ENCODE results near the gene CCDC57. TPM values are rescaled to one million over a fixed set of nuclear protein-coding genes. Genes with fewer than 3 reads are reported as not detected.

Gene CCDC57
- total and polyA plus RNA-seq, 9 of the 15 experiments (the other 6 are each of a cell fraction or from before 2014, with no cell fraction given), result 0.83 to 36.2 (median 13.6) TPM

DNA sequence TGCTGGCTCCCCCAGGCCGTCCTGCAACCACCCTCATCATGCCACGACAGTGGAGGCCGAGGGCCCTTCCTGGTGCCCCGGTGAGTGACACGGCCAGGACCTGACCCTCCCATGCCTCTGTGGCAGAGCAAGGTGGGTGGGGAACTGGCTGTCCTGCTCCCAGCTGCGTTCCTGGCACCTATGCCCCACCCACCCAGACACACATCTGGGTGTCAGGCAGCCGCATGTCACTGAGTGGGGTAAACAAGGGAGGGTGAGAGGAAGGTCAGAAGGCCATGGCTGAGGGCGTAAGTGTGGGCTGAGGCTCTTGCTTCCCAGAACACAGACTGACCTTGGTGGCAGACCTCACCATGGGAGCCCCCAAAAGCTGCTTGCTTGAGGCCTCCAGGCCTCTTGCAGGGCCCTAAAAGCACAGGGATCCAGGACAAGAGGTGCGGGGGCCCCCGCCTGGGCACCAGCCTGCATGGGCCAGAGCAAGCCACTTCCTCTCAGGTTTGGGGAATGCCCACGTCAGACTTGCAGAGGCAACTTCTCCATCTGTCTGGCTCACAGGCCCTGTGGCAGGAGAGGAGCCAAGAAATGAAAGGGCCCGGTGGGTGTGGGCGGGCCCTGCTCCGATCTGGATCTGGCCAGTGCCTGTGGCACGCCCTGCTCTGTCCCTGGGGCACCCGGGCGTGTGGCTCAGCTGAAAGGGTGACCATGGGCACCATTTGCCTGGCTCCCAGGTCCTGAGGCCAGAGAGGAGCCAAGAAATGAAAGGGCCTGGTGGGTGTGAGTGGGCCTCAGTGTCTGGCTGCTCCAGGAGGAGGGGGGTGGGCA, 3.9 kb upstream of the CCDC57 start (continued):
- TF ChIP-seq, protein P1, sequence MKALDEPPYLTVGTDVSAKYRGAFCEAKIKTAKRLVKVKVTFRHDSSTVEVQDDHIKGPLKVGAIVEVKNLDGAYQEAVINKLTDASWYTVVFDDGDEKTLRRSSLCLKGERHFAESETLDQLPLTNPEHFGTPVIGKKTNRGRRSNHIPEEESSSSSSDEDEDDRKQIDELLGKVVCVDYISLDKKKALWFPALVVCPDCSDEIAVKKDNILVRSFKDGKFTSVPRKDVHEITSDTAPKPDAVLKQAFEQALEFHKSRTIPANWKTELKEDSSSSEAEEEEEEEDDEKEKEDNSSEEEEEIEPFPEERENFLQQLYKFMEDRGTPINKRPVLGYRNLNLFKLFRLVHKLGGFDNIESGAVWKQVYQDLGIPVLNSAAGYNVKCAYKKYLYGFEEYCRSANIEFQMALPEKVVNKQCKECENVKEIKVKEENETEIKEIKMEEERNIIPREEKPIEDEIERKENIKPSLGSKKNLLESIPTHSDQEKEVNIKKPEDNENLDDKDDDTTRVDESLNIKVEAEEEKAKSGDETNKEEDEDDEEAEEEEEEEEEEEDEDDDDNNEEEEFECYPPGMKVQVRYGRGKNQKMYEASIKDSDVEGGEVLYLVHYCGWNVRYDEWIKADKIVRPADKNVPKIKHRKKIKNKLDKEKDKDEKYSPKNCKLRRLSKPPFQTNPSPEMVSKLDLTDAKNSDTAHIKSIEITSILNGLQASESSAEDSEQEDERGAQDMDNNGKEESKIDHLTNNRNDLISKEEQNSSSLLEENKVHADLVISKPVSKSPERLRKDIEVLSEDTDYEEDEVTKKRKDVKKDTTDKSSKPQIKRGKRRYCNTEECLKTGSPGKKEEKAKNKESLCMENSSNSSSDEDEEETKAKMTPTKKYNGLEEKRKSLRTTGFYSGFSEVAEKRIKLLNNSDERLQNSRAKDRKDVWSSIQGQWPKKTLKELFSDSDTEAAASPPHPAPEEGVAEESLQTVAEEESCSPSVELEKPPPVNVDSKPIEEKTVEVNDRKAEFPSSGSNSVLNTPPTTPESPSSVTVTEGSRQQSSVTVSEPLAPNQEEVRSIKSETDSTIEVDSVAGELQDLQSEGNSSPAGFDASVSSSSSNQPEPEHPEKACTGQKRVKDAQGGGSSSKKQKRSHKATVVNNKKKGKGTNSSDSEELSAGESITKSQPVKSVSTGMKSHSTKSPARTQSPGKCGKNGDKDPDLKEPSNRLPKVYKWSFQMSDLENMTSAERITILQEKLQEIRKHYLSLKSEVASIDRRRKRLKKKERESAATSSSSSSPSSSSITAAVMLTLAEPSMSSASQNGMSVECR (CRISPR knock-in tag; IDR thresholded peaks at IDR 0.05), result peak; percentile 33; the same call in 1 of the 2 replicates
- no peak for TF ChIP-seq HNRNPL (IDR thresholded peaks at IDR 0.05; ENCODE audit: low read depth, low read length)
- TF ChIP-seq, protein P2, sequence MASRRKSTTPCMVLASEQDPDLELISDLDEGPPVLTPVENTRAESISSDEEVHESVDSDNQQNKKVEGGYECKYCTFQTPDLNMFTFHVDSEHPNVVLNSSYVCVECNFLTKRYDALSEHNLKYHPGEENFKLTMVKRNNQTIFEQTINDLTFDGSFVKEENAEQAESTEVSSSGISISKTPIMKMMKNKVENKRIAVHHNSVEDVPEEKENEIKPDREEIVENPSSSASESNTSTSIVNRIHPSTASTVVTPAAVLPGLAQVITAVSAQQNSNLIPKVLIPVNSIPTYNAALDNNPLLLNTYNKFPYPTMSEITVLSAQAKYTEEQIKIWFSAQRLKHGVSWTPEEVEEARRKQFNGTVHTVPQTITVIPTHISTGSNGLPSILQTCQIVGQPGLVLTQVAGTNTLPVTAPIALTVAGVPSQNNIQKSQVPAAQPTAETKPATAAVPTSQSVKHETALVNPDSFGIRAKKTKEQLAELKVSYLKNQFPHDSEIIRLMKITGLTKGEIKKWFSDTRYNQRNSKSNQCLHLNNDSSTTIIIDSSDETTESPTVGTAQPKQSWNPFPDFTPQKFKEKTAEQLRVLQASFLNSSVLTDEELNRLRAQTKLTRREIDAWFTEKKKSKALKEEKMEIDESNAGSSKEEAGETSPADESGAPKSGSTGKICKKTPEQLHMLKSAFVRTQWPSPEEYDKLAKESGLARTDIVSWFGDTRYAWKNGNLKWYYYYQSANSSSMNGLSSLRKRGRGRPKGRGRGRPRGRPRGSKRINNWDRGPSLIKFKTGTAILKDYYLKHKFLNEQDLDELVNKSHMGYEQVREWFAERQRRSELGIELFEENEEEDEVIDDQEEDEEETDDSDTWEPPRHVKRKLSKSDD (conservative IDR thresholded peaks at IDR 0.05; ENCODE audit: low read length), result no peak
- no peak for TF ChIP-seq RB1 (IDR thresholded peaks at IDR 0.05; ENCODE audit: low read depth)
